GM20000 (cell line): Measurements from ENCODE around the gene TCFL5.

Source experiments
- DNase-seq: peaks from one replicate; pipeline ENCODE4 v3.0.0; 2012; ENCODE audit warnings: low spot score
- TF ChIP-seq, protein P1 (sequence below): IDR thresholded peaks from 2 replicates; pipeline ENCODE4 v1.5.1; 2012; ENCODE audit warnings: mild to moderate bottlenecking, control low read depth; ENCODE audit errors: extremely low read depth, missing control alignments

Gene TCFL5

DNA sequence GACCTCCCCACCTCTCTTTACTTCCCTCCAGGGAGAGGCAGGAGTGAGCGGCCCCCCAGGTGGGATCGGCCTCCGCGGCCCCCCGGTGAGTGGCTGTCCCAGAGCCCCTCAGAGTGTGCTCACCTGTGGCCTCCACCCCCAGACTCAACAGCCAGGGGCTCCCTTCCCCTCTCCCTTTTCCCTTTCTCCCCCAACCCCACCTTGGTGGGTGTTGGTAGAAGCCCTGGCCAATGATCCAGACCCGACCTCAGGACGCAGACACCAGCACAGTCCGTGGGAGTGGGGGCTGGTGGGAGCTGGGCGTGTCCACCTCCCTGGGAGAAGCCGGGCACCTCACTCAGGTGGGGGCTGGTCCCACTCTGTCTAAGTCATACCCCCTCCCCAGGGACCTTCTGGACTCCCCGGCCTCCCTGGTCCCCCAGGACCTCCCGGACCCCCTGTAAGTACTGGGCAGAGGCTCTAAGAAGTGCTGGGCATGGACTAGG, 39.9 kb downstream of the TCFL5 start:
- TF ChIP-seq, protein P1, sequence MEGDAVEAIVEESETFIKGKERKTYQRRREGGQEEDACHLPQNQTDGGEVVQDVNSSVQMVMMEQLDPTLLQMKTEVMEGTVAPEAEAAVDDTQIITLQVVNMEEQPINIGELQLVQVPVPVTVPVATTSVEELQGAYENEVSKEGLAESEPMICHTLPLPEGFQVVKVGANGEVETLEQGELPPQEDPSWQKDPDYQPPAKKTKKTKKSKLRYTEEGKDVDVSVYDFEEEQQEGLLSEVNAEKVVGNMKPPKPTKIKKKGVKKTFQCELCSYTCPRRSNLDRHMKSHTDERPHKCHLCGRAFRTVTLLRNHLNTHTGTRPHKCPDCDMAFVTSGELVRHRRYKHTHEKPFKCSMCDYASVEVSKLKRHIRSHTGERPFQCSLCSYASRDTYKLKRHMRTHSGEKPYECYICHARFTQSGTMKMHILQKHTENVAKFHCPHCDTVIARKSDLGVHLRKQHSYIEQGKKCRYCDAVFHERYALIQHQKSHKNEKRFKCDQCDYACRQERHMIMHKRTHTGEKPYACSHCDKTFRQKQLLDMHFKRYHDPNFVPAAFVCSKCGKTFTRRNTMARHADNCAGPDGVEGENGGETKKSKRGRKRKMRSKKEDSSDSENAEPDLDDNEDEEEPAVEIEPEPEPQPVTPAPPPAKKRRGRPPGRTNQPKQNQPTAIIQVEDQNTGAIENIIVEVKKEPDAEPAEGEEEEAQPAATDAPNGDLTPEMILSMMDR, result no peak
- DNase-seq, result no peak

DNA sequence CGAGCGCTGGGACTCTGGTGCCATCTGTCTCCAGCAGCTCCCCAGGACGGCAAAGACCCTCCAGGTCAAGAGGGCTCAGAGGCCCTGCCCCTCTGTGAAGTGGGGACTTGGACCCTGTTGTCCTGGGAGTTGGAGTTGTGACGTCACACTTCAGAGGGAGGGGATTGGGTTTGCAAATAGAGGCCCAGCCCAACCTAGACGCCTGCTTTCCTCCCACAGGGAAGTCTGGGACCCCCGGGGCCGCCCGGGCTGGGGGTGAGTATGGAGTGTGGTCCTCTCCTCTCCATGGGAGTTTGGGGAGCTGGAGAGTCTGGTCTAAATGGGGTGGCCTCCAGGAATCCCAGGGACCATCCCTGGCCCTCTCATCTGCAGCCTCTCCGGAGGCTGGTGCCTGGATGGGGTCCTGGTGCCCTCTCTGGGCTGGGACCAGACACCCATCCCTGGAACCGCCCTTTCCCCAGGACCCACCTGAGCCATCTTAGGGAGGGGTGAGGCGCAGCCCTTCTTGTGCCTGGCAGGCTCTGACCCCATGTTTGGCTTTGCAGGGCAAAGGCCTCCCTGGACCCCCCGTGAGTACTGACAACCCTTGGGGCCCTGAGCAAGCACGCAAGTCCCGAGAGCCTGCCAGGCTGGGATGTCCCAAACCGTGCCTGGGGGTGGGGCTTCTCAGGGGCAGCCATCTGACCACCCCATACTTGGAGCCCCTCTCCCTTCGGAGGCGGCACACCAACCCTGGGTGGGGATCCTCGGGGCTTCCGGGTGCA, 40.5 kb downstream of the TCFL5 start:
- no peak for DNase-seq
- TF ChIP-seq, protein P1, result no peak

DNA sequence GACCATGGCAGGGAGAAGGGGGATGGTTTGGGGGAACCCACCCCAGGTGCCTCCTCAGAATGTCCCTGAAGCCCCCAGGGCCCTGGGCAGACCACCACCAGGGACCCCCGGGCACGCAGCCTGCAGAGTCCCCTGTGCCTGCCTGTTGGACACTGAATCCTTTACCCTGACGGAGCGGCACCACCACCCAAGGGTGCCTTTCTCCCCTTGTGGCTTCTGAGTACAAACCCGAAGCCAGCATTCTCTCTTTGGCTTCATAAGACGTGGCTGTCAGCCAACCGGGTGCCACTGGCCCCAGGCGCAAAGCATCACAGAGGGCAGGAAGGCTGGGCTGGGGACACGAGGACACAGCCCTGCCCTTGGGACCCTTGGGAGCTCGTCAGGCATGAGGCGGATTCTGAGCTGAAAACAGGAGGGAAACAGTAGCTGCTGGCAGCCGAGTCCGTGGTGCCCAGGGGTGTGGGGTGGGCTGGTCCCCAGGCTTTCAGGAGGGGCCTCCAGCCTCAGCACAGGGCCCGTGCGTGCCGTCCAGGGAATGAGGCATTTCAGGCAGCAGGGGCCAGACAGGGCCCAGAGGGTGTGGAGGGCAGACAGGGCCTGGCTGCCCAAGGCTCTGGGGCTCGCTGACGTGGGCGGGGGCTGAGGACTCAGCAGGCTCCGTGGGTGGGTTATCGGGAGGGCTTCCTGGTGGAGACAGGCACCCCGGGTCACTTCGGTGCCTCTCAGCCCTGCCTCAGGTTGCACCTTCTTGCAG, 41.2 kb downstream of the TCFL5 start:
- TF ChIP-seq, protein P1, result no peak
- no peak for DNase-seq

DNA sequence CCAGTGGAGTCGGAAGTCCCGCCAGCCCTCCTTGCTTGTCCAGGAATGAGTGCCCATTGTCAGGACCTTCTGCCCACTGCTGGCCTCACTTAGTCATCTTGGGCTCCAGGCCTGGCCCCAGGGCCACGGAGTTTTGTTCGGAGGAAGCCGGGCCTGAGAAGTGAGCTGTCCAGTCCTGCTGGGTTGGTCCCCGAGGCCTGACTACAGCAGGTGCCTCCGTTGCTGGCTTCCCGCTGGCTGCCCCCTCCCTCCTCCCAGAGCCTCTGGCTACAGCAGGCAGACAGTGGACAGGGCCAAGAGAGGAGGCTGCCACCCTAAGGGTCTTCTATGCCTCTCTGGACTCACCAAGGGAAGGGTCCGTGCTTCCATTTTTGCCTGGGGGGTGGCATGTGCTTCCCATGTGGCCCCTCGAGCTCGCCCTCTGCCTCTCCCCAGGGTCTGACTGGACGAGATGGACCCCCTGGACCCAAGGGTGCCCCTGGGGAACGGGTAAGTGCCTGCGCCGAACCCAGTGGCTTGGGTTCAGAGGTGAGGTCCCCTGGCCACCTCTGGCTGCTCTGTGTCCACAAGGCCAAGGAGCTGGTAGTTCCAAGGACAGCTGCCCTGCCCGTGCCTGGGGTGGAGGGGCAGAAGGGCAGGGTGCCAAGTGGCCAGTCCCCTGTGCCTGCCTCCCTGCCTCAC, 42.0 kb downstream of the TCFL5 start:
- TF ChIP-seq, protein P1, result no peak
- DNase-seq, result no peak

DNA sequence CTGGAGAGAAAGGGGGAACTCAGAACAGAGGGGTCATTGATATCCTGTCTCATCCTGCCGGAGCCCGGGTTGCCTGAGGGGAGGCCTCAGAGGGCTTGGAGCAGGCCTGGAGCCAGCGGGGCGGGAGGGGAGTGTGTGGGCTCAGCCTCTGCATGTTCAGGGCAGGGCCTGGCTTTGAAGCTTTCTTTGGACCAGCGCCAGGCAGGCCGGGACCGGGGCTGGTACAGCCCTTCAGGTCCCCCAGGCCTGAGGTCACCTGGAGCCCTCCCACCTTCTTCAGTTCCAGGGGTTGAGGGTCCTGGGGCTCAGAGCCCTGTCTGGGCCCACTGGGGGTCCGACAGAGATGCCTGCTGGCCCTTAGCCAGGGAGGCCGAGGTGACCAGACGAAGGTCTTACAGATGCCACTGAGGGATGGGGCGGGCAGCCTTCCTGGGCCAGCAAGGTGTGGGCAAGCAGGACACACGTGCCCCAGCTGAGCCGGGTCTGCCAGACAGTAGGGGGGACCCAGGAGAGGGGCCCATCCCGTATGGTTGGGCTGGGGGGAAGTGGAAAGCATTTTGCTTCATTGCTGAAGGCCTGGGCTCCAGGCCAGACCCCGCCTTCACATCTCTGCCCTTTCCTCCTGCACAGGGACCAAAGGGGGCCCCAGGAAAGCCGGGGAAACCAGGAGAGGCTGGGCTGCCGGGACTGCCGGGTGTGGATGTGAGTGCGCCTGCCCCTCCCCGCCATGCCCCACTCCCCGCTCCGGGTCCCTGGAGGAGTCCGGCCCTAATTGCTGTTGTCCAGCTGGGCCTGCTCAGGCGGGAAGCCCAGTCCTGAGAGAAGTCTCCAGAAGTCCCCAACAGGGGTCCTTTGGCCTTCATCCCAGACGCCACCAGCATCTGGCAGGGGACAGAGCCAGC, 42.8 kb downstream of the TCFL5 start:
- DNase-seq, result no peak
- TF ChIP-seq, protein P1, result no peak

DNA sequence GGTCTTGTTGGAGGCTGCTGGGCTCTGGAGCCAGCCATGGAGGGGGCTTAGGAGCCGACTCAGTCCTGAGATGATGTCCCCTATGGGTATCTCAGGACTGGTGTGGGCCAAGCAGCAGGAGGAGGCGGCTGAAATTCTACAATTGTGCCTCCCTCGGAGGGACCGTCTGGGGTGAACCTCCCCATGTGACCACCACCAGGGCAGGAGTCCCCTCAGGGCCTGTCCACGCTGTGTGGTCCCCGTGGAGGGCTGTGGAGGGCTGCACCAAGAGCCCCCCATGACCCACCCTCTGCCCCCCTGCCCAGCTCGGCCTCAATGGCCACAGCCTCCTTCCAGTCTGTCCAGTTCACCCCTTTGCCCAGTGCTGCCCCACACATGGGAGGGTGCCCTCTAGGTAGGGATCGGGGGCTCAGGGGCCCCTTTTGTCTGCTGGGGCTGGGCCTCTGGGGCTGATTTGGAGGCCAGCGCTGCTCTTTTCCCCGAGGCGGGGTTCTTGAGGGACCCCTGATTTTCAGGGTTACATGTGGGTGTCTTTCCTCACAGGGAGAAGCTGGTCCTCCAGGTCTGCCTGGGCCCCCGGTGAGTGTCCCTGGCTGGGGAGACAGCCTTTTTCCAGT, 43.5 kb downstream of the TCFL5 start:
- TF ChIP-seq, protein P1, result no peak
- DNase-seq, result no peak
